ENCODE results near the gene LSS. TPM values are rescaled to one million over a fixed set of nuclear protein-coding genes. Genes with fewer than 3 reads are reported as not detected.
A peak's percentile ranks its signal among the peaks of the same experiment; 100 is the strongest.
"Not testable (repeated sequence)": the region's sequence is repeated elsewhere in the genome, so short reads cannot be mapped to it uniquely, and the experiment has no call there.

LSS gene
- total and polyA plus RNA-seq, 5 experiments from 2014 or later = 12.3 to 47.6 (median 14.6) TPM

DNA sequence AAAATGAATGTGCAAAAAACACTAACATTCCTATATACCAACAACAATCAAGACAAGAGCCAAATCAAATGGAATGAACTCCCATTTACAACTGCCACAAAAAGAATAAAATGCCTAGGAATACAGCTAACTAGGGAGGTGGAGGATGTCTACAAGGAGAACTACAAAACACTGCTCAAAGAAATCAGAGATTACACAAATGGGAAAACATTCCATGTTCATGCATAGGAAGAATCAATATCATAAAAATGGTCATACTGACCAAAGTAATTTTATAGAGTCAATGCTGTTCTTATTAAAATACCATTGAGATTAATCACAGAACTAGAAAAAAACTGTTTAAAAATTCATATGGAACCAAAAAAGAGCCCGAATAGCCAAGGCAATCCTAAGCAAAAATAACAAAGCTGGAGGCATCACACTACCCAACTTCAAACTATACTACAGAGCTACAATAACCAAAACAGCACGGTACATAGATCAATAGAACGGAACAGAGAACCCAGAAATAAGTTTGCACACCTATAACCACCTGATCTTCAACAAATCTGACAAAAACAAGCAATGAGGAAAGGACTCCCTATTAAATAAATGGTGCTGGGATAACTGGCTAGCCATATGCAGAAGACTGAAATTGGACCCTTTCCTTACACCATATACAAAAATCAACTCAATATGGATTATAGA, 52.0 kb downstream of the LSS start:
- H3K27ac Mint-ChIP-seq, H3K4me3 Mint-ChIP-seq, H3K4me1 Mint-ChIP-seq, POLR2A ChIA-PET, ATAC-seq, DNase-seq, H3K27me3 Mint-ChIP-seq: not testable (repeated sequence)
- peaks cover 0 to 37% (median 29%) of the 10 kb centered on the region in 9 donors for H3K9me3 Mint-ChIP-seq
- peaks cover 8 to 14% (median 12%) of the 10 kb centered on the region in 3 donors for H3K36me3 Mint-ChIP-seq

DNA sequence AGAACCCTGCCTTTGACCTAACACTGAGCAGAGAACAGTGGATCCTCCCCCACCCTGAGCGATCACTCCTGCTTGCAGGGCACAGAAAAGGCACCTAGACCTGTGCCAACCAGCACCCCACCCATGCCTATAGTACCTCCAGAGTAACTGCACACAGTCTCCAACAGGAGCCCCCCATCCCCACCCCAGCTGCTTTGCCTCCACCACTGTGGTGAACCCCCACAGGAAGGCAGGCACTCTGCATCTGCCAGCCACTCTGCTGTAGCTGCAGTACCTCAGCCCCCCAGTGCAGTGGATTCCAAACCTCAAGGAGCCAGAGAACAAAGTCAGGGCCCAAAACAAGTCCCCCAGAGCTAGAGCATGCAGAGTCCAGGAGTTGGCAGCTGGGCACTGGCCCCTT, 55.0 kb downstream of the LSS start:
- Mint-ChIP-seq H3K36me3 (peaks cover 5 to 14% (median 12%) of the 10 kb centered on the region in 3 donors), H3K4me3 (no peak overlapping the region), H3K27me3 (peaks cover 0 to 6% (median 0%) of the 10 kb centered on the region in 5 donors), H3K9me3 (peaks cover 0 to 37% (median 29%) of the 10 kb centered on the region in 9 donors), H3K27ac (peak overlapping the region in 4 of 10 donors; percentile 21 to 79 (median 54)), H3K4me1 (peaks cover 5 to 13% (median 7%) of the 10 kb centered on the region in 4 donors)
- ATAC-seq = no peak
- no peak for DNase-seq
- POLR2A ChIA-PET = no interaction called here

DNA sequence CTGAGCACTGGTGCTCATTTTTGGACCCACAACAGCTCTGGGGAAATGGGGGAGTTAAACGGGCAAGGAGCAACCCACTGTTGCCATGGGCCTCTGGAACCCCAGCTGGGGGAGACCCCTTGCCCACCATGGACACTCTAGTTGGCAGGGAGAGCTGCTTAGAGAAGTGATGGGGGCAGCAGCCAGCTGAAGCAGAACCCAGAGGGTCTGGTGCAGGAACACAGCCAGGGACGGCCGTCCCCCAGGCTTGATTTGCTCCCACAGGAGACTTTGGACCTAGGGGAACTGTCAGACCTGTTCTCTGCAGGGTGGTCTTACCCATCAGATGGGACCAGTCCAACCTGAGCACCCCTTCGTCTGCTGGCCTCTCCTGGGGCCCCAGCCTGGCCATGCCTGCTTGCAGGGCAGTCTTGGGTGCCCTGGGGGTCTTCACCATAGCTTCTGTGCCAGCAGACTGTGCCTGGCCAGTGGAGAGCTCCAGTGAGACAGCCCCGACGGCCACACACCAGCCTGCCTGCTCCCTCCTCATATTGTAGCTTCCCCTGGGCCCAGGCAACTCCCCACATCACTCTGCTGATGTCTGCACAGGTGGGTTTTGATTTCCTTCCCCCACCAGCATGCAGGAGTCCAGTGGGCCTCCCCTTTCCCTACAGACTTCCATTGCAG, 55.6 kb downstream of the LSS start:
- no peak for DNase-seq
- POLR2A ChIA-PET = interaction anchor here (0.8 kb wide), 1 partner anchor 12 kb away, joined by 3 read pairs; no protein-coding TSS in a partner anchor
- no peak for ATAC-seq

DNA sequence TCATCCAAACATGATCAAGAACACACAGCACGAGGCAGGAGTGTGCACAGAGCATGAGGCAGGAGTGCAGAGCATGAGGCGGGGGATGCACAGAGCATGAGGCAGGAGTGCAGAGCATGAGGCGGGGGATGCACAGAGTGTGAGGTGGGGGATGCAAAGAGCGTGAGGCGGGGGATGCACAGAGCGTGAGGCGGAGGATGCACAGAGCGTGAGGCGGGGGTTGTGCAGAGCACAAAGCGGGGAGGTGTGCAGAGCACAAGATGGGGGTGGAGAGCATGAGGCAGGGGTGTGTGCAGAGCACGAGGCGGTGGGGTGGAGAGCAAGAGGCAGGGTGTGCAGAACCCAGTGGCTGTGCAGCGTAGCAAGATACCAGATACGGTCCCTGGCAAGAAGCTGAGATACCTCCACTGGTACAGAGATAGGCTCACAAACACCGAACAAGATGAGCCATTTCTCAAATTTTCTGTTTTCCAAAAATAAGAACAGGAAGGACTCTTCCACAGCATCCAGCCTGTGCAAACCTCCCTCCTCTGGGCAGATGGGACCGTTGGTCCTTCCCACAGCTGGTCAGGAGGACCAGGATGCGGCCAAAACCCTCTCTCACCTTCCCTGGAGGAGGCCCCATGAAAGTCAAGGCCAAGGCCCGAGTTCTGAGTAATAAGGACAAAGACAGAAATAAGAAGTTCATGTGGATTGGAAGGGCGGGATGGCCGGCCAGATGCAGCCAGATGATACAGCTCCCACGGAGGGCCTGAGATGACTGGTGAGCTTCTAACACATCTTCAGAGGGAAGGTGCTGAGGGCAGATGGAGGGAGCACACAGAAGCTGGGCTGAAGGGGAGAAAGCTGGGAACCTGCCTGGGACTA, 56.3 kb downstream of the LSS start:
- ATAC-seq = no peak
- POLR2A ChIA-PET = interaction anchor here (0.8 kb wide), 1 partner anchor 13 kb away, joined by 3 read pairs; no protein-coding TSS in a partner anchor
- peaks cover 5 to 13% (median 7%) of the 10 kb centered on the region in 4 donors for H3K4me1 Mint-ChIP-seq
- H3K9me3 Mint-ChIP-seq = peaks cover 0 to 37% (median 29%) of the 10 kb centered on the region in 9 donors
- no peak overlapping the region for H3K4me3 Mint-ChIP-seq
- H3K36me3 Mint-ChIP-seq = peaks cover 8 to 14% (median 12%) of the 10 kb centered on the region in 3 donors
- DNase-seq = no peak
- peak overlapping the region in 5 of 10 donors; percentile 18 to 59 (median 48) for H3K27ac Mint-ChIP-seq
- H3K27me3 Mint-ChIP-seq = peaks cover 0 to 6% (median 0%) of the 10 kb centered on the region in 5 donors

More for the DNA sequence above, 55.6 kb downstream of the LSS start:
- H3K4me1 Mint-ChIP-seq = peaks cover 5 to 13% (median 7%) of the 10 kb centered on the region in 4 donors
- H3K4me3 Mint-ChIP-seq = no peak overlapping the region
- H3K9me3 Mint-ChIP-seq = peaks cover 0 to 37% (median 29%) of the 10 kb centered on the region in 9 donors
- H3K27me3 Mint-ChIP-seq = peaks cover 0 to 6% (median 0%) of the 10 kb centered on the region in 5 donors
- peaks cover 5 to 14% (median 12%) of the 10 kb centered on the region in 3 donors for H3K36me3 Mint-ChIP-seq
- peak overlapping the region in 6 of 10 donors; percentile 21 to 79 (median 46) for H3K27ac Mint-ChIP-seq

DNA sequence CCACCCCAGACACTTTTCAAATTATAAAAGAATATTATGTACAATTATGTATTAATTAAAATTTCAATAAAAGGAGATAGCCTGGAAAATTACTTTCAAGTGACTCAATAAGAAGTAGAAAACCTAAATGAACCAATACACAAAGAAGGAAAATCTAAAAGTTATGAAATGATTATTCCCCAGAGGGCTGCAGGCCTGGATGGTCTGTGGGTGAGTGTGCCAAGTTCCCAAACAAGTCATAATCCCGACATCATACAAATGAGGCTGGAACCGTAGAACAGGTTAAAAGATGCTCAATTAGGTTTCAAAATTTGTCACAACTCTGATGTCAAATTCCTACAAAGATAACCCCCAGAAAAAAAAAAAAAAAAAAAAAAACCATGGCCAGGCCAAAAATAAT, 57.0 kb downstream of the LSS start:
- Mint-ChIP-seq H3K27me3 (peaks cover 0 to 6% (median 0%) of the 10 kb centered on the region in 5 donors), H3K4me3 (no peak overlapping the region), H3K9me3 (peaks cover 0 to 33% (median 29%) of the 10 kb centered on the region in 9 donors), H3K27ac (peak overlapping the region in 8 of 10 donors; percentile 32 to 83 (median 72)), H3K36me3 (peaks cover 8 to 14% (median 12%) of the 10 kb centered on the region in 3 donors), H3K4me1 (peaks cover 5 to 13% (median 7%) of the 10 kb centered on the region in 4 donors)
- DNase-seq (no peak), ATAC-seq (no peak)
- POLR2A ChIA-PET = no interaction called here

DNA sequence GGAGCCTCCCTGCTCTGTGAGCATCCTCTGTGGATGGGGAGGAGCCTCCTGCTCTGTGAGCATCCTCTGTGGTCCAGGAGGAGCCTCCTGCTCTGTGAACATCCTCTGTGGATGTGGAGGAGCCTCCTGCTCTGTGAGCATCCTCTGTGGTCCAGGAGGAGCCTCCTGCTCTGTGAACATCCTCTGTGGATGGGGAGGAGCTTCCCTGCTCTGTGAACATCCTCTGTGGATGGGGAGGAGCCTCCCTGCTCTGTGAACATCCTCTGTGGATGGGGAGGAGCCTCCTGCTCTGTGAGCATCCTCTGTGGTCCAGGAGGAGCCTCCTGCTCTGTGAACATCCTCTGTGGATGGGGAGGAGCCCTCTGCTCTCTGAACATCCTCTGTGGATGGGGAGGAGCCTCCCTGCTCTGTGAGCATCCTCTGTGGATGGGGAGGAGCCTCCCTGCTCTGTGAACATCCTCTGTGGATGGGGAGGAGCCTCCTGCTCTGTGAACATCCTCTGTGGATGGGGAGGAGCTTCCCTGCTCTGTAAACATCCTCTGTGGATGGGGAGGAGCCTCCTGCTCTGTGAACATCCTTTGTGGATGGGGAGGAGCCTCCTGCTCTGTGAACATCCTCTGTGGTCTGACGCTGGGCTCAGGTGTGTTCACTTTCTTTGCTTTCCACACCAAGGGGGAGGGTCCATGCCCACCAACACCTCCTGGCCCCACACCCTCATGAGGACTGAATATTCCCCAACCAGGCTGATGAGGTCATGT, 58.0 kb downstream of the LSS start:
- DNase-seq (peak in 7 of 10 donors; percentile 32 to 71 (median 41)), ATAC-seq (peak; percentile 57 to 76)
- H3K27me3 Mint-ChIP-seq, POLR2A ChIA-PET: not testable (repeated sequence)
- H3K9me3 Mint-ChIP-seq = peaks cover 0 to 26% (median 23%) of the 10 kb centered on the region in 9 donors
- H3K4me1 Mint-ChIP-seq = peaks cover 5 to 13% (median 7%) of the 10 kb centered on the region in 4 donors
- peak overlapping the region; percentile 32 to 88 (median 80) for H3K27ac Mint-ChIP-seq
- H3K4me3 Mint-ChIP-seq = peak overlapping the region in 1 of 10 donors; percentile 6
- peaks cover 10 to 14% (median 12%) of the 10 kb centered on the region in 3 donors for H3K36me3 Mint-ChIP-seq

DNA sequence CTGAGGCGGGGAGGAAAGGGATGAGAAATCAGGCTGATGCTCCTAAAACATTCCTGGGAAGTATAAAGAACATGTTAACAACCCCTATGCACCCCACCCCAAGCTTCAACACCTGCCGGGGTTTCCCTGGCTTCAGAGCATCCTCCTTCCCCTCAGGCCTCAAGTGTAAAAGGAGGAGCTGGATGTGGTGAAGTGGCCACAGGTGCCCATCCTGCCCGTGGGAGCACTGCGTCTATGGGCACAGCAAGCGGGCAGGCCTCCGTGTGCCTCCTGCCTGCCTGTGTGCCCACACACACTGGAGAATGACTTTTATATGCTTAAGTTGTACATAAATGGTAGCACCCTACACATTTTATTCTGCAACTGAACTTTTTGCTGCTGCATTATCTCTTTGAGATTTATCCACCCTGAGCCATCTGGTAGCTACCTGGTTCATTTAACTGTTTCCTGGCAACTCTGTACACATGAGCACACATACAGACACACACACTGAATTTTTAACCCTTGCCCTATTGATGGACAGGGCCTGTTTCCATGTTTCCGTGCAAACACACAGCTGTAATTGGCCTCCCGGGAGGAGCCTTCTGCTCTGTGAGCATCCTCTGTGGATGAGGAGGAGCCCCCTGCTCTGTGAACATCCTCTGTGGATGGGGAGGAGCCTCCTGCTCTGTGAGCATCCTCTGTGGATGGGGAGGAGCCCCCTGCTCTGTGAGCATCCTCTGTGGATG, 59.8 kb downstream of the LSS start:
- Mint-ChIP-seq H3K36me3 (peaks cover 0 to 10% (median 9%) of the 10 kb centered on the region in 3 donors), H3K4me1 (peaks cover 5 to 13% (median 7%) of the 10 kb centered on the region in 4 donors), H3K27me3 (no peaks in the 10 kb centered on the region), H3K27ac (peak overlapping the region in 1 of 10 donors; percentile 16), H3K4me3 (no peak overlapping the region), H3K9me3 (peaks cover 0 to 10% (median 5%) of the 10 kb centered on the region in 9 donors)
- no peak for DNase-seq
- no peak for ATAC-seq
- POLR2A ChIA-PET = no interaction called here

DNA sequence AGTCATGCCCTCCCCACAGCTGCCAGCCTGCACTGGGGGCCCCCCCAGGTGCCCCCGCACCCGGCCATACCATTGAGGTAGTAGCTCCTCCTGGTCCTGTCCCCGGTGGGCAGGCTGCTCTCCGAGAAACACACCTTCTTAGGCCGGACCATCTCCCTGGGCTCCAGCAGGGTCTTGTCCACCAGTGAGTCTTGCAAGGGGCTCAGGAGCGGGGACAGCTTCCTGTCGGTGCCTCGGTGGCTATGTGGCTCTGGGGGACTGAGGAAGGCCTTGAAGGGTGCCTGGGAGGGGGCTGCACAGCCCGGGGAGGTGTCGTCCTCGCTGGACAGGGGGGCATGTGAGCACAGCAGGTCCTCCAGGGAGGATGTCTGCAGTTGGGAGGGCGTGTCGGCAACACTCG, 60.3 kb downstream of the LSS start:
- DNase-seq = no peak
- Mint-ChIP-seq H3K27me3 (peaks cover 0 to 5% (median 0%) of the 10 kb centered on the region in 5 donors), H3K36me3 (peaks cover 0 to 10% (median 3%) of the 10 kb centered on the region in 3 donors), H3K9me3 (peaks cover 0 to 4% (median 0%) of the 10 kb centered on the region in 9 donors), H3K4me1 (peaks cover 5 to 13% (median 7%) of the 10 kb centered on the region in 4 donors), H3K4me3 (no peak overlapping the region), H3K27ac (peak overlapping the region in 1 of 10 donors; percentile 63)
- POLR2A ChIA-PET = no interaction called here
- no peak for ATAC-seq

DNA sequence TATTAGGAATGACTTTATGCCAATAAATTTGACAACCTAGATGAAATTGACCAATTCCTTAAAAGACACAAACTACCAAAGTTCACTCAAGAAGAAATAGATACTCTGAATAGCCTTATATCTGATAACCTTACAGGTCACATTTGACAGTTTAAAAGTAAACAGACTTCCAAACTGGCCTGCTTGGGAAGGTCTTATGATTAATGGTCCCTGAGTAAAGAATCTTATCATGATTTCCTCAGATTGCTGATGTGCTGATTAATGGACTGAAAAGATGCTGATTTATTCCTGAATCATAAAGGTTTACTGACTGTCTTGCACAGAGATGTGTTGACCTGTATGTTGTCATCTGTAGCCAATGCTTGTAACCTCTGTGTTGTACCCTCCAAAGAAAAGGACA, 63.5 kb downstream of the LSS start:
- ATAC-seq = no peak
- H3K27ac Mint-ChIP-seq = no peak overlapping the region

DNA sequence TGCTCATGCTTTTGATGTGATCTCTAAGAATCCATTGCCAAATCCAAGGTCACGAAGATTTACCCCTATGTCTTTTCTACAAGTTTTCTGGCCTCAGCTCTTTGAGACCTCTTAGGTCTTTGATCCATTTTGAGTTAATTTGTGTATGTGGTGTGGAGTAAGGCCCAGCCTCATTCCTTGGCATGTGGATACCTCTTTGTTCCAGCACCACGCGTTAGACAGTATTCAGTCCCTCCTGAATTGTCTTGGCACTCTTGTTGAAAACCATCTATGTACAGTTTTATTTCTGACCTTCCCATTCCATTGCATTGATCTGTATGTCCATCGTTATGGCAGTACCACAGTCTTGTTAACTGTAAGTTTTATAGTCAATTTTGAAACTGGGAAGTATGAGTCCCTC, 65.2 kb downstream of the LSS start:
- Mint-ChIP-seq H3K9me3 (no peaks in the 10 kb centered on the region), H3K27ac (peak overlapping the region in 1 of 10 donors; percentile 35), H3K27me3 (peaks cover 0 to 12% (median 0%) of the 10 kb centered on the region in 5 donors), H3K4me1 (peaks cover 0 to 2% (median 0%) of the 10 kb centered on the region in 4 donors), H3K36me3 (peaks cover 0 to 10% (median 3%) of the 10 kb centered on the region in 3 donors), H3K4me3 (no peak overlapping the region)
- no peak for DNase-seq
- POLR2A ChIA-PET = no interaction called here
- ATAC-seq = no peak

More for the DNA sequence above, 63.5 kb downstream of the LSS start:
- Mint-ChIP-seq H3K27me3 (peaks cover 0 to 12% (median 0%) of the 10 kb centered on the region in 5 donors), H3K36me3 (peaks cover 0 to 10% (median 3%) of the 10 kb centered on the region in 3 donors), H3K9me3 (no peaks in the 10 kb centered on the region), H3K4me1 (peaks cover 0 to 6% (median 0%) of the 10 kb centered on the region in 4 donors), H3K4me3 (no peak overlapping the region)
- POLR2A ChIA-PET = no interaction called here
- no peak for DNase-seq
